Type B pancreatic cell (in vitro differentiated cells): ENCODE data around the gene U2AF2. TPM values are rescaled to one million over a fixed set of nuclear protein-coding genes. Genes with fewer than 3 reads are reported as not detected.

Experiments used
- DNase-seq: peaks from one replicate; pipeline ENCODE4 v3.0.0; 2021; ENCODE audit warnings: mixed read lengths; ENCODE audit not compliant: unreplicated experiment; ENCODE audit errors: extremely low spot score
- H3K27ac Mint-ChIP-seq: 2 replicates; pipeline ENCODE4 v1.8.0; 2021; ENCODE audit warnings: mild to moderate bottlenecking, mixed read lengths
- H3K27me3 Mint-ChIP-seq: 2 replicates; pipeline ENCODE4 v1.8.0; 2021; ENCODE audit warnings: mixed read lengths
- H3K36me3 Mint-ChIP-seq: 2 replicates; pipeline ENCODE4 v1.8.0; 2021; ENCODE audit warnings: mixed read lengths
- H3K4me1 Mint-ChIP-seq: one replicate; pipeline ENCODE4 v1.8.0; 2021; ENCODE audit warnings: mixed read lengths; ENCODE audit not compliant: unreplicated experiment
- H3K4me3 Mint-ChIP-seq: 2 replicates; pipeline ENCODE4 v1.8.0; 2021; ENCODE audit warnings: mild to moderate bottlenecking, mixed read lengths
- H3K9me3 Mint-ChIP-seq: 2 replicates; pipeline ENCODE4 v1.8.0; 2021; ENCODE audit warnings: mixed read lengths
- CTCF ChIP-seq: fragments of 200-600 bp; sonication (generic); conservative IDR thresholded peaks from 2 replicates; pipeline ENCODE4 v1.5.0; 2021; ENCODE audit warnings: antibody characterized with exemption, mild to moderate bottlenecking
- total RNA-seq: library from RNA; stranded (reverse); gene quantifications from 2 replicates; pipeline ENCODE4 v1.2.1, GENCODE V29; 2021; ENCODE audit warnings: low replicate concordance

The U2AF2 gene
- total RNA-seq, 1 donor from 2014 or later: 232 TPM

DNA sequence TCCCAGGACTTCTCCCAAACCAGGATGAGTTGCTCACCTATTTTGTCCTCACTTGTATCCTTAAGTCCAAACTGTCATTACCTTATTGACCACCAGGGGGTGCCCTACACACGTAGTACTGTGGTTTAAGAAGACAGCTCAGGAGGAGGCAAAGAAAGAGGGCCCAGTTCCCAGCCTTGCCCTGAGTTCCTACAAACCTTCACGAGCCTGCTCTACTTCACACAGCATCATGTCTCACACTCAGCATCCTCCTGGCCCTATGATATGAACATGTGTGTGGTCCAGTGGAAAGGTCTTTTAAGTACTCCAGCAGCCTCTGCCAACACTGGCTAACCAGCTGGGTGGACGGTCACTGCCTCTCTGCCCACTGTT is 22.4 kb upstream of the U2AF2 start:
- TF ChIP-seq CTCF: peak; percentile 90
- Mint-ChIP-seq H3K4me3 (peak overlapping the region; percentile 74), H3K36me3 (peaks cover 8% of the 10 kb centered on the region), H3K27me3 (no peaks in the 10 kb centered on the region), H3K4me1 (peaks cover 27% of the 10 kb centered on the region), H3K9me3 (no peaks in the 10 kb centered on the region), H3K27ac (peak overlapping the region; percentile 76)
- no peak for DNase-seq

DNA sequence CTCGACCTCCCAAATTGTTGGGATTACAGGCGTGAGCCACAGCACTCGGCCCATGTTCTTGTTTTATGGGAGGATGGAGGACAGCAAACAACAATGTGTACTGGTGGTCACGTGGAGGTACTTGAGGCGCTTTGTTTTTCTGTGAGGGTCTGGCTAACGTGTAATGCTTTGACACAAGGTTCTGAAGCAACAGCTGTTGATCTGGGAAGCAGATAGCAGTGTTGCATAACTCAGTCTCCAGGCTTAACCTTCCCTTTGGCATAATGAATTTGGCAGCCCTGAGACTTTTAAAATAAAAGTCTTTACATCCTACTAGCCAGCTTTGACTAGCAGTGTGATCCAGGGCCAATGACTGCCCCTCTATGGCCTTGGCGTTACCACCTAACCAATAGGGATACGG is 21.0 kb upstream of the U2AF2 start:
- no peak overlapping the region for H3K4me3 Mint-ChIP-seq
- no peak for TF ChIP-seq CTCF
- no peak for DNase-seq

DNA sequence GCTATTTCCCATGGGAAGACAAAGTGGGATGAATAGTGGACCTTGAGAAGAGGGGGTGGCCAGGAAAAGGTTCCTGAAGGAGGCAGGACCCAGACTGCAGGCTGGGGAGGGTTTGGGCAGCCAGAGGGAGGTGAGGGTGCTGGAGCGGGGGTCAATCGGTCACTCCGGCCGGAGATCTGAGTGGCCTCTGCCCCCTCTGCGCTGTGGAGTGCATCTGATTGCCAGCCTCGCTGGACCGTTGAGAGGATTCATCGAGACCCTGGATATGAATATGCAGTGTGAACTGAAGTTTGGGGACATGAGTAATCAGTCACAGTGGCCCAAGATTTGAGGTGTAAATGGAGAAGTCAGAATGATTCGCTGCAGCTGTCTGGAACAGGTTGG is 19.5 kb upstream of the U2AF2 start:
- no peak for DNase-seq
- peaks cover 38% of the 10 kb centered on the region for H3K4me1 Mint-ChIP-seq
- no peaks in the 10 kb centered on the region for H3K27me3 Mint-ChIP-seq
- H3K27ac Mint-ChIP-seq: peak overlapping the region; percentile 99
- peaks cover 17% of the 10 kb centered on the region for H3K36me3 Mint-ChIP-seq
- peak overlapping the region; percentile 100 for H3K4me3 Mint-ChIP-seq
- H3K9me3 Mint-ChIP-seq: no peaks in the 10 kb centered on the region
- TF ChIP-seq CTCF: no peak

More for the DNA sequence above, 21.0 kb upstream of the U2AF2 start:
- no peaks in the 10 kb centered on the region for H3K27me3 Mint-ChIP-seq
- H3K9me3 Mint-ChIP-seq: no peaks in the 10 kb centered on the region
- peaks cover 33% of the 10 kb centered on the region for H3K4me1 Mint-ChIP-seq
- peaks cover 14% of the 10 kb centered on the region for H3K36me3 Mint-ChIP-seq
- H3K27ac Mint-ChIP-seq: peak overlapping the region; percentile 99

- Mint-ChIP-seq H3K27ac (peak overlapping the region; percentile 99), H3K9me3 (no peaks in the 10 kb centered on the region), H3K36me3 (peaks cover 17% of the 10 kb centered on the region), H3K4me3 (peak overlapping the region; percentile 100), H3K4me1 (peaks cover 40% of the 10 kb centered on the region), H3K27me3 (no peaks in the 10 kb centered on the region)
- no peak for DNase-seq
- TF ChIP-seq CTCF: no peak
Measured at GRCh38 chr19:55635856-55636440, 18.9 kb upstream of the U2AF2 start.

DNA sequence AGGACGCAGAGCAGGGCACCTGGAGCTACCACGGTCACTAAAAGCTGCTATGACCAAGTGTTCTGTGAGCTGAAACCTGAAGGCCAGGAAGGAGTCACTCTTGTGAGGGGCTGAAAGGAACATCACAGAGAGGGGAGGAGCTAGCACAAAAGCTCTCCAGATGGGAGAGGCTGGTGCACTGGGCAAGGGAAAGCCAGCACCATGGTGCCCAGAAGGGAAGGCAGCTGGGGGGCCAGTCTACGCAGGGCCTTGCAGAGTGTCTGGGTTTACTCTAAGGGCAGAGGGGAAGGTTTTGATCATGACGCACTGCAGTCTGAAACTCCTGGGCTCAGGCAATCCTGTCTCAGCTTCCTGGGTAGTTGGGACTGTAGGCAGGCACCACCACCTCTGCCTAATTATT is 18.1 kb upstream of the U2AF2 start:
- Mint-ChIP-seq H3K27ac (peak overlapping the region; percentile 99), H3K36me3 (peaks cover 18% of the 10 kb centered on the region), H3K4me1 (peaks cover 40% of the 10 kb centered on the region), H3K9me3 (no peaks in the 10 kb centered on the region), H3K27me3 (no peaks in the 10 kb centered on the region), H3K4me3 (peak overlapping the region; percentile 100)
- DNase-seq: no peak
- TF ChIP-seq CTCF: no peak

GRCh38 chr19:55637534-55637933 is 17.3 kb upstream of the U2AF2 start:
- H3K9me3 Mint-ChIP-seq: no peaks in the 10 kb centered on the region
- no peaks in the 10 kb centered on the region for H3K27me3 Mint-ChIP-seq
- H3K4me3 Mint-ChIP-seq: peak overlapping the region; percentile 83
- H3K27ac Mint-ChIP-seq: peak overlapping the region; percentile 90
- H3K4me1 Mint-ChIP-seq: peaks cover 40% of the 10 kb centered on the region
- TF ChIP-seq CTCF: no peak
- DNase-seq: no peak
- H3K36me3 Mint-ChIP-seq: peaks cover 21% of the 10 kb centered on the region
